Body of pancreas (tissue), 4 donors: Measurements from ENCODE around the gene NUP62. TPM values are rescaled to one million over a fixed set of nuclear protein-coding genes. Genes with fewer than 3 reads are reported as not detected.

Experiments
- ATAC-seq: fragments of 150-250 bp; one replicate; pipeline ENCODE4 v1.9.1; 2016
- DNase-seq, 4 donors: peaks; one replicate each; pipeline ENCODE4 v3.0.0-alpha.2; 2019
- H3K27ac ChIP-seq, 4 donors: fragments of 200-600 bp; sonication (generic); 1 replicate in 3 of 4; 2 replicates in 1 of 4; pipeline versions ENCODE4 v1.5.1 to v1.6.1; 2016 to 2019; ENCODE audit warnings: mild to moderate bottlenecking in 1 of 4, mixed read lengths in 1 of 4, moderate library complexity in 1 of 4
- H3K27me3 ChIP-seq, 2 donors: fragments of 200-600 bp; sonication (generic); one replicate each; pipeline ENCODE4 v1.6.0; 2016; ENCODE audit warnings: mild to moderate bottlenecking in 1 of 2
- H3K36me3 ChIP-seq, 2 donors: fragments of 200-600 bp; sonication (generic); replicated peaks in 1 of 2; 2 replicates each; pipeline ENCODE4 v1.5.1; 2016; ENCODE audit warnings: low read depth in 2 of 2; ENCODE audit not compliant: insufficient read depth in 1 of 2
- H3K4me1 ChIP-seq: fragments of 200-600 bp; sonication (generic); one replicate; pipeline ENCODE4 v1.6.0; 2016
- H3K4me3 ChIP-seq, 2 donors: fragments of 200-600 bp; sonication (generic); 1 replicate in 1 of 2; 2 replicates in 1 of 2; pipeline ENCODE4 v1.5.1; 2016 to 2019
- H3K9me3 ChIP-seq, 3 donors: fragments of 200-600 bp; sonication (generic); 1 replicate in 2 of 3; 2 replicates in 1 of 3; pipeline ENCODE4 v1.5.1; 2016
- POLR2A ChIP-seq, 3 donors: fragments of 450-650 bp; IDR thresholded peaks; one replicate each; pipeline ENCODE4 v1.6.1; 2016; ENCODE audit warnings: antibody characterized with exemption in 3 of 3, mild to moderate bottlenecking in 2 of 3
- WGBS, 2 donors: methylation state at CpG; one replicate each; pipeline ENCODE4 v1.1.5; 2017; 5-methylcytosine and 5-hydroxymethylcytosine counted together
- intact Hi-C: fragments of 100-400 bp; cut with DNase I; formaldehyde crosslinking; loops from one replicate; pipeline ENCODE4 v1.15.1; 2023
- total RNA-seq, 2 donors: library from RNA; depleted of rRNA; stranded (reverse); fragments of >200 nt; gene quantifications; one replicate each; pipeline ENCODE4 v1.1.0, GENCODE V29; 2016
- TF ChIP-seq, protein P1 (sequence below), 7 experiments: fragments of 450-650 bp in 4 of 7; fragments of 200-600 bp in 3 of 7; sonication (generic) in 3 of 7; IDR thresholded peaks; one replicate each; pipeline ENCODE4 v1.5.1; 2016 to 2019; ENCODE audit warnings: antibody characterized with exemption in 7 of 7

The NUP62 gene, protein sequence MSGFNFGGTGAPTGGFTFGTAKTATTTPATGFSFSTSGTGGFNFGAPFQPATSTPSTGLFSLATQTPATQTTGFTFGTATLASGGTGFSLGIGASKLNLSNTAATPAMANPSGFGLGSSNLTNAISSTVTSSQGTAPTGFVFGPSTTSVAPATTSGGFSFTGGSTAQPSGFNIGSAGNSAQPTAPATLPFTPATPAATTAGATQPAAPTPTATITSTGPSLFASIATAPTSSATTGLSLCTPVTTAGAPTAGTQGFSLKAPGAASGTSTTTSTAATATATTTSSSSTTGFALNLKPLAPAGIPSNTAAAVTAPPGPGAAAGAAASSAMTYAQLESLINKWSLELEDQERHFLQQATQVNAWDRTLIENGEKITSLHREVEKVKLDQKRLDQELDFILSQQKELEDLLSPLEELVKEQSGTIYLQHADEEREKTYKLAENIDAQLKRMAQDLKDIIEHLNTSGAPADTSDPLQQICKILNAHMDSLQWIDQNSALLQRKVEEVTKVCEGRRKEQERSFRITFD
- total RNA-seq, result 10 to 100 TPM; 17.9 to 21.8 TPM

DNA sequence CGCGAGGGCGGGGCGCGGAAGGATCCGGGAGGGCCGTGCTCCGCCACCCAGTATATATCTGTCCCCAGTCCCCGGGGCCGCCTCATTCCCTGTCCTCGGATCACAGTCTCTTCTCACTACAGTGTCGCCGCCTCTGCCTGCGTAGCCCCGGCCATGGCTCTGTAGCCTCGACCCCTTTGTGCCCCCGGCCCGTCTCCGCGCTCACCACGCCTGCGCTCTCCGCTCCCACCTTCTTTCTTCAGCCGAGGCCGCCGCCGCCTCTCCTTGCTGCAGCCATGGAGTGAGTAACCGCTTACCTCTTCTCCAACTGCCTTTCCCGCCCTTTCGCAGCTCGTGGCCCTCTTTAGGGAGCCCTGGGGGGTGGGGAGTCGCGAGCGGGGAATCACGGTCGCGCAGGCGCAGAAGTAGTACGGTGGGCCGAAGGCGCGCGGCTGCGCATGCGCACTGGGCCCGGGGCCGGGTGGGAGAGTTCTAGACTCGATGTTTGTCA lies at the start of gene NUP62, which contains the start of gene ATF5:
NUP62 (minus strand) TSS at position 384 of the 490 bp plus-strand sequence. CDS start 19,697 bp downstream, outside the sequence.
ATF5 (plus strand) TSS at position 85 of the 490 bp plus-strand sequence. CDS start 1,646 bp downstream, outside the sequence.
- Histone ChIP-seq H3K27ac (peak within 1 kb of the TSS; percentile 87 to 96 (median 91)), H3K36me3 (no peaks in the 10 kb centered on the region), H3K27me3 (no peaks in the 10 kb centered on the region), H3K9me3 (no peaks in the 10 kb centered on the region), H3K4me1 (peaks cover 22% of the 10 kb centered on the region), H3K4me3 (peak within 1 kb of the TSS; percentile 99 to 100)
- DNase-seq, result peak; percentile 86 to 92 (median 90)
- intact Hi-C loops, result no loop called here
- TF ChIP-seq, protein P1, sequence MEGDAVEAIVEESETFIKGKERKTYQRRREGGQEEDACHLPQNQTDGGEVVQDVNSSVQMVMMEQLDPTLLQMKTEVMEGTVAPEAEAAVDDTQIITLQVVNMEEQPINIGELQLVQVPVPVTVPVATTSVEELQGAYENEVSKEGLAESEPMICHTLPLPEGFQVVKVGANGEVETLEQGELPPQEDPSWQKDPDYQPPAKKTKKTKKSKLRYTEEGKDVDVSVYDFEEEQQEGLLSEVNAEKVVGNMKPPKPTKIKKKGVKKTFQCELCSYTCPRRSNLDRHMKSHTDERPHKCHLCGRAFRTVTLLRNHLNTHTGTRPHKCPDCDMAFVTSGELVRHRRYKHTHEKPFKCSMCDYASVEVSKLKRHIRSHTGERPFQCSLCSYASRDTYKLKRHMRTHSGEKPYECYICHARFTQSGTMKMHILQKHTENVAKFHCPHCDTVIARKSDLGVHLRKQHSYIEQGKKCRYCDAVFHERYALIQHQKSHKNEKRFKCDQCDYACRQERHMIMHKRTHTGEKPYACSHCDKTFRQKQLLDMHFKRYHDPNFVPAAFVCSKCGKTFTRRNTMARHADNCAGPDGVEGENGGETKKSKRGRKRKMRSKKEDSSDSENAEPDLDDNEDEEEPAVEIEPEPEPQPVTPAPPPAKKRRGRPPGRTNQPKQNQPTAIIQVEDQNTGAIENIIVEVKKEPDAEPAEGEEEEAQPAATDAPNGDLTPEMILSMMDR (IDR thresholded peaks at IDR 0.05), result no peak
- TF ChIP-seq POLR2A (IDR thresholded peaks at IDR 0.05), result no peak
- WGBS, 2 donors, result 0 to 1% methylated on average over 36 to 45 of the region's 48 CpGs
- peak; percentile 82 for ATAC-seq

DNA sequence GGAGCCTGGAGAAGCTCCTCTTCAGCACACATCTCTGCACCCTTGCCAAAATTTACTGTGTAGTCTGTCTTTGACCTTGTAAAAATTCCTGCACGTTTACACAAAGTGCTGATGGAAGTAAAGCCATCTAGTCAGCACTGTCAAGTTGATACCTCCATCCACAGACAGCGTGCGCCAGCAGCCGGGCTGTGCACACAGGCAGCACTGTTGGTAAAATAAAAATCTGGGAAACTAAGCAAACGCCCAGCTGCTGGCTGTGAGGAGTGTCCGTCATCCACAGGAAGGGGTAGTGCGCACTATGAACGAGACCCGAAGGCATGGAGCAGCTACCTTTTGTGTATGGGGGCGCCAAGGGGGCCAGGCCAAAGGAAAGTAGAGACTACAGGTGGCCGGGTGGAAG lies 49.0 kb upstream of the NUP62 start:
- peaks cover 21% of the 10 kb centered on the region for H3K4me1 ChIP-seq
- WGBS, 2 donors, result 81 to 86% methylated on average over 9 to 11 of the region's 11 CpGs
- no peak overlapping the region for H3K27ac ChIP-seq
- no peaks in the 10 kb centered on the region for H3K9me3 ChIP-seq
- ATAC-seq (no peak), DNase-seq (no peak)
- H3K36me3 ChIP-seq, result no peaks in the 10 kb centered on the region
- H3K27me3 ChIP-seq, result no peaks in the 10 kb centered on the region
- TF ChIP-seq, protein P1 (IDR thresholded peaks at IDR 0.05), result no peak
- no peak for TF ChIP-seq POLR2A (IDR thresholded peaks at IDR 0.05)
- intact Hi-C loops, result loop anchor here (5.0 kb wide), 1 partner anchor 46 kb away; no protein-coding TSS in a partner anchor
- no peak overlapping the region for H3K4me3 ChIP-seq

DNA sequence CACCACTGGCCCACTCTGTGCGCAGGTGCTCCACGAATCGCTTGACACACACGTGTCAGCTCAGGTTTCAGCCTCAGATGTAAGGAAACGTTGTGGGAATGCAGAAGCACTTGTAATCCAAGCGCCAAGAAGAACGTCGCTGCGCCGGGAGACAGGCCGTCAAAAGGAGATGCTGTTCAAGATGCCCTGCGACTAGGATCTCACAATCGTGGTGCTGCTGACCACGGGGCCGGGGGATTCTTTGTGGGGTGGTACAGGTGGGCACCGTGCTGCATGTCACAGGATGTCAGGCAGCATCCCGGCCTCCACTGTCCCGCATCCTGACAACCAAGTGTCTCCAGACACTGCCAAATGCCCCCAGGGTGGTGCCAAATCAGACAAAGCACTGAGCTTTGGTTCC lies 48.6 kb upstream of the NUP62 start:
- no peaks in the 10 kb centered on the region for H3K36me3 ChIP-seq
- H3K27me3 ChIP-seq, result no peaks in the 10 kb centered on the region
- WGBS, 2 donors, result 88 to 93% methylated on average over 15 to 18 of the region's 18 CpGs
- H3K27ac ChIP-seq, result no peak overlapping the region
- DNase-seq (no peak), ATAC-seq (no peak)
- peaks cover 18% of the 10 kb centered on the region for H3K4me1 ChIP-seq
- intact Hi-C loops, result loop anchor here (5.0 kb wide), 1 partner anchor 46 kb away; no protein-coding TSS in a partner anchor
- no peak overlapping the region for H3K4me3 ChIP-seq
- TF ChIP-seq, protein P1 (IDR thresholded peaks at IDR 0.05), result no peak
- no peak for TF ChIP-seq POLR2A (IDR thresholded peaks at IDR 0.05)
- no peaks in the 10 kb centered on the region for H3K9me3 ChIP-seq

DNA sequence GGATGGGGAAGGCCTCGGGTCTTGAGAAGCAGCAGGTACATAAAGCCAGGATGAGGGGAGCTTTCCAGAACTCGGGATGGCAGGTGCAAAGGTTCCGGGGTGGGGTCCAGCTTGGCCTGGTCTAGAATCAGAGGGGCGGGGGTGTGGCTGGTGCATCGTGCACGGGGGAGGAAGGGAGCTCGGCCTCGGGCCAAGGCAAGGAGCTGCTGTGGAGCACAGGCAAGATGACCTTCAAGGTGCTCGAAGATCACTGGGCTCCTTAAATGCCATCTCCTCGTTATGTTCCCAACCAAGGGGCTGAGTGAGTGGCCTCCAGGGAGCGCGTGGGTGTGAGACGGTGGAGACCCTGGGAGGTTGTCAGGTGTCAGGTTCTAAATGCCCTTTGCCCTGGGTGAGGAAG lies 47.8 kb upstream of the NUP62 start:
- TF ChIP-seq, protein P1 (IDR thresholded peaks at IDR 0.05), result no peak
- no peak for TF ChIP-seq POLR2A (IDR thresholded peaks at IDR 0.05)
- Histone ChIP-seq H3K27me3 (no peaks in the 10 kb centered on the region), H3K4me1 (peaks cover 17% of the 10 kb centered on the region), H3K27ac (no peak overlapping the region), H3K9me3 (no peaks in the 10 kb centered on the region), H3K4me3 (no peak overlapping the region), H3K36me3 (no peaks in the 10 kb centered on the region)
- DNase-seq (no peak), ATAC-seq (no peak)
- intact Hi-C loops, result loop anchor here (5.0 kb wide), 1 partner anchor 45 kb away; no protein-coding TSS in a partner anchor
- WGBS, 2 donors, result 79 to 90% methylated on average over 12 to 13 of the region's 13 CpGs
